Testis (tissue), 2 donors: ENCODE measurements around the gene GPR176.

Experiments
- CTCF ChIP-seq, 3 experiments: fragments of 450-650 bp in 2 of 3; fragments of 200-600 bp in 1 of 3; sonication (generic) in 1 of 3; IDR thresholded peaks; one replicate each; pipeline ENCODE4 v1.5.1; 2016 to 2019; ENCODE audit warnings: antibody characterized with exemption in 3 of 3, mild to moderate bottlenecking in 2 of 3, moderate library complexity in 1 of 3
- POLR2A ChIP-seq: fragments of 450-650 bp; IDR thresholded peaks from one replicate; pipeline ENCODE4 v1.6.1; 2017; ENCODE audit warnings: antibody characterized with exemption, mild to moderate bottlenecking, moderate library complexity

DNA sequence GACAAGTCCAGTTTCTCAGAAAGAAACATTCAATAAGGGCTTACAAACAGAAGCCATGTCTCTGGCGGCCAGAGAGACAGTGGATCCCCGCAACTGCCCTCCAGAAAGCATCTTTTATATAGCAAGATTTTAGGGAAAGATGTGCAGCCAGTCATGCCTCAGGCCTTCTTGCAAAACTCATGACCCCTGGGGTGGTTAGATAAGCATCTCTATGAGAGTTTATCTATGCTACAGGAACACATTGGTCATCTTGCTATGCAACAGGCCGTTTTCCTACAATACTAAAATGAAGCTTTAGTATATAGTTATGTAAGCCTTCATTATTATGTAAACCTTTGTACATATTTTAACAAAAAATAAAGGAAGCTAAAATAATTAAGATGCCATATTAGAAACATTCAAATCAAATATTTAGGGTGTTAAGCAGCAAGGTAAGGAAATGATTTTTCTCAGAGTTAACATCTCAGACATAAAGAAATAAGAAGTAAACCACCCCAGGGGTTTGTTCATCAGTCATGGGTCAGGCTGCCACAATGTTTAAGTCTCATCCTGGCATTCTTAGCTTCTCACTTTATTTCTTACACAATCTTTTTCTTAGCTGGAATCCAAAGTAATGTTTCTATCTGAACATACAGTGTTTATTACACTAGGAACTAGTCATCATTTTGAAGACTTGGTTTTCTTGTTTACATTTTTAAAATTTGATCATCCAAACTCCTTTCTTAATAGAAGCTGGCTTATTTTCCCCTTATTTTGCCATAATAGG is 131.1 kb downstream of the GPR176 start:
- TF ChIP-seq CTCF (IDR thresholded peaks at IDR 0.05): no peak
- no peak for TF ChIP-seq POLR2A
